HG02885 (cell line): ENCODE results near the gene CXCL13.
"Not testable (repeated sequence)": the region's sequence is repeated elsewhere in the genome, so short reads cannot be mapped to it uniquely, and the experiment has no call there.

Experiments used
- ATAC-seq: cut with Tn5 transposase; IDR thresholded peaks from one replicate; pipeline ENCODE4 v1.9.1; 2021; ENCODE audit warnings: mild to moderate bottlenecking; ENCODE audit not compliant: unreplicated experiment, poor library complexity

Gene CXCL13

GRCh38 chr4:77652237-77652897, 46.7 kb downstream of the CXCL13 start:
- ATAC-seq: no peak

DNA sequence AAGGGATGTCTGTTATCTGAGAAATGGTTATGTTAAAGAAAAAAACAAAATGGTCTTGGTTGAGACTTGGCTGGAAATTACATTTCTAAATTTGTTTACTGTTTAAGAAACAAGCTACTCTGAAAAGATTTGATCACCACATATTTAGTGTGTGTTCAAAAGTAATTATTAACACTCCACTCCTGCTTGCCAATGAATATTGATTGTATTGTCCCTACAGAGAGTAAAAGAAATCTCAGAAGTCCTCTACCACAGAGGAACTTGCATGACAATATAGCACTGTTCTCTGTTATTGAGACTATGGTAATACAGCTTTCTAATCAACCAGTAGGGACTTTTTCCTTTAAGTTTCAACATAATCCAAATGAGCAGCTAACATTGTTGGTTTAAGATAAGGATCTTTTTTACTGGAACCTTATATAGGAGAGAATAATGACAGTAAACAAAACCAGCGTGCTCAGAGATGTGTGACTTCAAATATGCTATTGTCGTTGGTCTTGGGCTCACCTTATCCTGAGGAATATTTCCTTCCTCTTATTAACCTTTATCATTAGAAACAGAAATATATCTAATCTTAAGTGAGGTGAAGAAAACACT, 47.6 kb downstream of the CXCL13 start:
- no peak for ATAC-seq

- ATAC-seq: not testable (repeated sequence)
These were observed 54.7 kb downstream of the CXCL13 start for GRCh38 chr4:77660318-77660717.
